ENCODE results near the gene NEK8. TPM values are rescaled to one million over a fixed set of nuclear protein-coding genes. Genes with fewer than 3 reads are reported as not detected.

NEK8 gene
- total and polyA plus RNA-seq, 9 of the 15 experiments (the other 6 are each of a cell fraction or from before 2014, with no cell fraction given), result 0.98 to 16.6 (median 4.6) TPM

DNA sequence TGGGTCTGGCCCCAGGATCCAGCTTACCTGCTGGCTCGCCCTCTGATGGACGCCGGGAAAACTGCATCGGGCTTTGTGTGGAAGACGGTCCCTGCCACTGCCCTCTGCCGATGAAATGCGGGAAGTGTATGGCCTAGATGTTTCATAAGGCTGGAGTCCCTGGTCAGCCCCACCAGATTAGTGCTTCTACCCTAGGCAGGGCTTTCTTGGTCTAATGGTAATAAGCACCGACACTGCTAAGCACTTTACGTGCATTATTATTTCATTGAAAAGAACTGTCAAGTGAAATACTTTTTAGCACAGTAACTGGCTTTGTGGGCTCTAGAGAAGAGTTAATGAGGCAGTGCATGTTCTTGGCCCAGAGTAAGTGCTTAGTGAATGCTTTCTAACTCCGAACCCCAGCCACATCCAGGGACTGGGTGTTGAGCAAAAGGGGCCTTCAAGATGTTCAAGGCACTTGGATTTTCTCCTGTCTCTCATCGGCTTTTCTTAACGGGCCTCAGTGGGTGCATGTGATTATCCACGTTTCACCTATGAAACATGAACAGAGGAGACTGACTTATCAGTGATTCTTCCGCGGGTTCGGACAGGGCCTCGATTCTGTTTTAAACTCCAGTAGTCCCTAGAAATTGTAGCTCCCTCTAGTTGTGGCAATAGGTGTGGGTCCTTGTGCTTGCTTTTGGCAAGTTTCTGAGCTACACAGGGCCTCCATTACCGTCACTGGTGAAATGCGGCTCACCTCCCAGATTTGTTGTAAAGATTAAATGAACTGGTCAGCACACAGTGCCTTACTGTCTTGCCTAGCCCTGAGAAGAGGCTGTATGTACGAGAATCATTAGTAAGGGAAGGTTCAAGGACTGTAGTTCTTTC, 21.8 kb downstream of the NEK8 start (continued):
- no peak for TF ChIP-seq ZNF76 (CRISPR knock-in tag; IDR thresholded peaks at IDR 0.05; ENCODE audit: borderline replicate concordance)
- no peak for TF ChIP-seq SMAD1 (IDR thresholded peaks at IDR 0.05; ENCODE audit: low read depth, low read length, partially characterized antibody)
- TF ChIP-seq XRCC3 (IDR thresholded peaks at IDR 0.05), result no peak
- TF ChIP-seq RBM25 (IDR thresholded peaks at IDR 0.05; ENCODE audit: low read depth, low read length, severe bottlenecking), result no peak
- TF ChIP-seq EZH2 (IDR thresholded peaks at IDR 0.05; ENCODE audit: borderline replicate concordance, low read depth, low read length), result no peak
- no peak for TF ChIP-seq SAP30 (IDR thresholded peaks at IDR 0.05; ENCODE audit: borderline replicate concordance, insufficient read depth, low read depth, low read length, poor library complexity, severe bottlenecking)
- TF ChIP-seq LARP7 (IDR thresholded peaks at IDR 0.05), result no peak
- TF ChIP-seq SMAD2 (IDR thresholded peaks at IDR 0.05; ENCODE audit: low read depth, low read length), result no peak
- TF ChIP-seq TAF1 (IDR thresholded peaks at IDR 0.05; ENCODE audit: control insufficient read depth, extremely low read depth, insufficient read depth, low read length, severe bottlenecking), result no peak
- no peak for TF ChIP-seq DPF2 (IDR thresholded peaks at IDR 0.05)
- TF ChIP-seq PHB (CRISPR knock-in tag; IDR thresholded peaks at IDR 0.05), result peak; percentile 61; the same call in 1 of the 2 replicates
- no peak for TF ChIP-seq NCOA4 (IDR thresholded peaks at IDR 0.05; ENCODE audit: partially characterized antibody)
- TF ChIP-seq COPS2 (conservative IDR thresholded peaks at IDR 0.05), result no peak
- no peak for TF ChIP-seq ZBED1 (IDR thresholded peaks at IDR 0.05)
- no peak for TF ChIP-seq HDAC2 (IDR thresholded peaks at IDR 0.05)
- no peak for TF ChIP-seq ZNF175 (CRISPR knock-in tag; IDR thresholded peaks at IDR 0.05; ENCODE audit: low read depth)
- TF ChIP-seq, protein P1, sequence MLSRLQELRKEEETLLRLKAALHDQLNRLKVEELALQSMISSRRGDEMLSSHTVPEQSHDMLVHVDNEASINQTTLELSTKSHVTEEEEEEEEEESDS (CRISPR knock-in tag; IDR thresholded peaks at IDR 0.05), result no peak
- no peak for TF ChIP-seq MCM7 (IDR thresholded peaks at IDR 0.05)
- no peak for TF ChIP-seq MED1 (CRISPR knock-in tag; IDR thresholded peaks at IDR 0.05; ENCODE audit: borderline replicate concordance)
- TF ChIP-seq ESRRA (IDR thresholded peaks at IDR 0.05; ENCODE audit: borderline replicate concordance, low read depth), result peak; percentile 39; the same call in 1 of the 2 replicates
- no peak for TF ChIP-seq DIDO1 (tag; IDR thresholded peaks at IDR 0.05; ENCODE audit: low read depth)
- TF ChIP-seq ZKSCAN3 (CRISPR knock-in tag; IDR thresholded peaks at IDR 0.05), result no peak
- TF ChIP-seq U2AF1 (optimal IDR thresholded peaks at IDR 0.05; ENCODE audit: low read depth, low read length), result no peak

Measured in K562 (cell line).